Fibroblast of lung (primary cell): ENCODE results near the gene CENPP. TPM values are rescaled to one million over a fixed set of nuclear protein-coding genes. Genes with fewer than 3 reads are reported as not detected.
A peak's percentile ranks its signal among the peaks of the same experiment; 100 is the strongest.

Source experiments
- DNase-seq, 2 donors: peaks; one replicate each; pipeline versions ENCODE4 v3.0.0 to v3.0.0-alpha.2; 2010; ENCODE audit warnings: low read depth in 2 of 2
- H2AFZ ChIP-seq: 2 replicates; pipeline ENCODE4 v1.5.1; 2012; ENCODE audit warnings: low read length, control low read depth, inconsistent platforms
- H3K27ac ChIP-seq: 2 replicates; pipeline ENCODE4 v1.5.1; 2011; ENCODE audit warnings: low read length, control low read depth; ENCODE audit not compliant: insufficient read depth
- H3K27me3 ChIP-seq: 2 replicates; pipeline ENCODE4 v1.5.1; 2011; ENCODE audit warnings: mild to moderate bottlenecking, low read length; ENCODE audit not compliant: control insufficient read depth, insufficient read depth
- H3K36me3 ChIP-seq: 2 replicates; pipeline ENCODE4 v1.5.1; 2011; ENCODE audit warnings: low read length; ENCODE audit not compliant: control insufficient read depth, insufficient read depth
- H3K4me1 ChIP-seq: 2 replicates; pipeline ENCODE4 v1.5.1; 2011; ENCODE audit warnings: low read length; ENCODE audit not compliant: control insufficient read depth, insufficient read depth; ENCODE audit errors: extremely low read depth
- H3K4me2 ChIP-seq: 2 replicates; pipeline ENCODE4 v1.5.1; 2011; ENCODE audit warnings: low read length, control low read depth; ENCODE audit not compliant: insufficient read depth; ENCODE audit errors: extremely low read depth
- H3K4me3 ChIP-seq, 4 experiments: fragments of 200-600 bp in 1 of 4; sonication (generic) in 1 of 4; replicated peaks in 1 of 4; 2 replicates each; pipeline ENCODE4 v1.5.1; 2011 to 2016; ENCODE audit warnings: low read length in 4 of 4, low read depth in 3 of 4, mild to moderate bottlenecking in 3 of 4, control low read depth in 2 of 4, inconsistent platforms in 1 of 4, mixed read lengths in 1 of 4; ENCODE audit not compliant: insufficient read depth in 1 of 4; ENCODE audit errors: control extremely low read depth in 1 of 4
- H3K79me2 ChIP-seq: 2 replicates; pipeline ENCODE4 v1.5.1; 2012; ENCODE audit warnings: mild to moderate bottlenecking, low read length, inconsistent platforms; ENCODE audit not compliant: control insufficient read depth, insufficient read depth
- H3K9ac ChIP-seq: 2 replicates; pipeline ENCODE4 v1.5.1; 2011; ENCODE audit warnings: mild to moderate bottlenecking, low read length, control low read depth; ENCODE audit not compliant: insufficient read depth
- H3K9me3 ChIP-seq: 2 replicates; pipeline ENCODE4 v1.5.1; 2012; ENCODE audit warnings: low read depth, low read length; ENCODE audit not compliant: control insufficient read depth, insufficient read depth
- H4K20me1 ChIP-seq: 2 replicates; pipeline ENCODE4 v1.5.1; 2011; ENCODE audit warnings: low read length; ENCODE audit not compliant: control insufficient read depth, insufficient read depth; ENCODE audit errors: extremely low read depth
- EZH2 ChIP-seq: IDR thresholded peaks from 2 replicates; pipeline ENCODE4 v1.5.1; 2012; ENCODE audit warnings: low read length, control low read depth, mild to moderate bottlenecking; ENCODE audit errors: missing control alignments
- polyA plus RNA-seq, 2 donors: library from polyadenylated mRNA; depleted of rRNA in 1 of 2; stranded (reverse) in 1 of 2; unstranded in 1 of 2; fragments of >200 nt; gene quantifications; 2 replicates each; pipeline ENCODE4 v1.2.1, GENCODE V29; 2011 to 2012; ENCODE audit warnings: missing spikeins in 1 of 2
- total RNA-seq: library from RNA; depleted of rRNA; stranded (reverse); fragments of >200 nt; gene quantifications from 2 replicates; pipeline ENCODE4 v1.2.1, GENCODE V29; 2014
- TF ChIP-seq, protein P1 (sequence below), 2 donors: IDR thresholded peaks in 1 of 2; conservative IDR thresholded peaks in 1 of 2; 1 replicate in 1 of 2; 2 replicates in 1 of 2; pipeline ENCODE4 v1.5.1; 2011 to 2012; ENCODE audit warnings: low read length in 2 of 2, control low read depth in 1 of 2, inconsistent platforms in 1 of 2, low read depth in 1 of 2, mild to moderate bottlenecking in 1 of 2

The CENPP gene
- total and polyA plus RNA-seq, 2 donors (not counting 1 experiment from before 2014, with no cell fraction given), result 1.7 to 2.4 TPM

DNA sequence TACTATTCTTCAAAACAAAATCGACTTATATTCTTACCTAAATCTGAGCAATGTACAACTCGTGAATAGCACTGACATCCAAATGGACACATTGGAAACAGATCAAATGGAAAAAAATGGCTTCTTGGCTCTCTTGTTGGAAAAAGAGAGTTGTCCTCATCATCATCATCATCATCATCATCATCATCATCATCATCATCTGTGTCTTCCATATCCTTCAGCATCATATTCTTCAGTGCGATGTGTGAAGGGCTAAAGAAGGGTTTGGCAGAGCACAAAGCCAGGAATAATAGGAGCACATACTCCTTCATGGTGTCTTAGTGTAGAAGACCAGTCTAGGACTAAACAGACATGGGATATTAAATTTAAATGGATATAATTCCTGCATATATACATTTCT, 148.8 kb downstream of the CENPP start:
- H3K4me3 ChIP-seq, result no peak overlapping the region
- H2AFZ ChIP-seq, result no peak overlapping the region
- no peaks in the 10 kb centered on the region for H3K4me1 ChIP-seq
- H3K36me3 ChIP-seq, result no peaks in the 10 kb centered on the region
- H3K9me3 ChIP-seq, result no peaks in the 10 kb centered on the region
- no peak for DNase-seq
- no peaks in the 10 kb centered on the region for H3K79me2 ChIP-seq
- no peak for TF ChIP-seq EZH2
- TF ChIP-seq, protein P1, sequence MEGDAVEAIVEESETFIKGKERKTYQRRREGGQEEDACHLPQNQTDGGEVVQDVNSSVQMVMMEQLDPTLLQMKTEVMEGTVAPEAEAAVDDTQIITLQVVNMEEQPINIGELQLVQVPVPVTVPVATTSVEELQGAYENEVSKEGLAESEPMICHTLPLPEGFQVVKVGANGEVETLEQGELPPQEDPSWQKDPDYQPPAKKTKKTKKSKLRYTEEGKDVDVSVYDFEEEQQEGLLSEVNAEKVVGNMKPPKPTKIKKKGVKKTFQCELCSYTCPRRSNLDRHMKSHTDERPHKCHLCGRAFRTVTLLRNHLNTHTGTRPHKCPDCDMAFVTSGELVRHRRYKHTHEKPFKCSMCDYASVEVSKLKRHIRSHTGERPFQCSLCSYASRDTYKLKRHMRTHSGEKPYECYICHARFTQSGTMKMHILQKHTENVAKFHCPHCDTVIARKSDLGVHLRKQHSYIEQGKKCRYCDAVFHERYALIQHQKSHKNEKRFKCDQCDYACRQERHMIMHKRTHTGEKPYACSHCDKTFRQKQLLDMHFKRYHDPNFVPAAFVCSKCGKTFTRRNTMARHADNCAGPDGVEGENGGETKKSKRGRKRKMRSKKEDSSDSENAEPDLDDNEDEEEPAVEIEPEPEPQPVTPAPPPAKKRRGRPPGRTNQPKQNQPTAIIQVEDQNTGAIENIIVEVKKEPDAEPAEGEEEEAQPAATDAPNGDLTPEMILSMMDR (conservative IDR thresholded peaks at IDR 0.05 in 1 of 2, IDR thresholded peaks at IDR 0.05 in 1 of 2; ENCODE audit: low read depth in 1 of 2, low read length in 2 of 2), result no peak
- H3K27ac ChIP-seq, result no peak overlapping the region
- no peaks in the 10 kb centered on the region for H4K20me1 ChIP-seq
- H3K9ac ChIP-seq, result no peak overlapping the region
- H3K27me3 ChIP-seq, result no peaks in the 10 kb centered on the region
- no peak overlapping the region for H3K4me2 ChIP-seq

DNA sequence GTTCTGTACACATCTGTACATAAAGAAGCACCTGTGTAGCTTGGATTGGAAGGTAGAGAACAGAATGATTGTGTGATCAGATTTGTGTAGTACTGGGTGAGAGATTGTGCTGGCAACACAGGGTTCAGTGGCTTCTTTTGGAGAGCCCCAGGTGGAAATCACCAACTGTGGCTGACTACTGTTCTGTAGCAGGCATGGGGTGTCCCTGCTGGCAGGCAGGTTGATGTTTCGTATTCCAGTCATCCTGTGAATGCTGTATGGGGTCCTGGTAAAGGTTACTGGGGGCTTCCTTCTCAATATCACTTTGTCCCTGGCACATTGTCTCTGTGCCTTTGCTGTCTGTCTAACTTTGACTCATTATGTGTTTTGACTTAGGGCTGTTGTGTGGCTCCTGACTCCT, 151.2 kb downstream of the CENPP start:
- H3K79me2 ChIP-seq, result no peaks in the 10 kb centered on the region
- H3K9ac ChIP-seq, result no peak overlapping the region
- no peak overlapping the region for H3K4me3 ChIP-seq
- no peak overlapping the region for H2AFZ ChIP-seq
- TF ChIP-seq EZH2, result no peak
- TF ChIP-seq, protein P1 (conservative IDR thresholded peaks at IDR 0.05 in 1 of 2, IDR thresholded peaks at IDR 0.05 in 1 of 2; ENCODE audit: low read depth in 1 of 2, low read length in 2 of 2), result no peak
- no peak overlapping the region for H3K4me2 ChIP-seq
- DNase-seq, result no peak
- no peak overlapping the region for H3K27ac ChIP-seq
- H3K36me3 ChIP-seq, result no peaks in the 10 kb centered on the region
- H3K4me1 ChIP-seq, result peaks cover 4% of the 10 kb centered on the region
- no peaks in the 10 kb centered on the region for H3K27me3 ChIP-seq
- H4K20me1 ChIP-seq, result no peaks in the 10 kb centered on the region
- no peaks in the 10 kb centered on the region for H3K9me3 ChIP-seq

DNA sequence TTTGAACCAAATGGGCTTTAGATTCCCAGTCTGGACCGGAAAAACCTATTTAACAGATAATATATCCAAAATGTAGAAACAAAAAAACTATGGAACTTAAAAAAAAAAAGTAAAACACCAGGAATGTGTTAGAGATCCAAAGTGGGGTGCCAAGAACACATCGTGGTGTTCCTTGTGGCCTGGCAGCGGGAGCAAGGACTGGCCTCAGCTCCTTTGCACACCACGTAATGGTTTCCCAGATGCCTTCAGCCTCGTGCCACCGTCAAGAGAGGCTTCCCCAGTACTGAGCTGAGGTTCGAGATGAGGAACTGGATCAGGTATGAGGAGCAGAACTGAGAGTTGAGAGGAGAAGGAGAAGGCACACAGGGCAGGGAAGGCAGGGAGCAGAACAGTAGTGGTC, 153.0 kb downstream of the CENPP start:
- Histone ChIP-seq H3K4me1 (peaks cover 9% of the 10 kb centered on the region), H3K27me3 (no peaks in the 10 kb centered on the region), H4K20me1 (no peaks in the 10 kb centered on the region), H3K4me2 (no peak overlapping the region), H2AFZ (peak overlapping the region; percentile 47), H3K36me3 (no peaks in the 10 kb centered on the region), H3K9me3 (no peaks in the 10 kb centered on the region), H3K9ac (no peak overlapping the region), H3K27ac (no peak overlapping the region), H3K4me3 (no peak overlapping the region), H3K79me2 (no peaks in the 10 kb centered on the region)
- TF ChIP-seq EZH2, result no peak
- TF ChIP-seq, protein P1 (conservative IDR thresholded peaks at IDR 0.05 in 1 of 2, IDR thresholded peaks at IDR 0.05 in 1 of 2; ENCODE audit: low read depth in 1 of 2, low read length in 2 of 2), result no peak
- no peak for DNase-seq
